CD4-positive, alpha-beta T cell (primary cell): Measurements from ENCODE around the gene DYNC1H1. TPM values are rescaled to one million over a fixed set of nuclear protein-coding genes. Genes with fewer than 3 reads are reported as not detected.

ENCODE experiments used
- ATAC-seq: fragments of 200-7000 bp; cut with Tn5 transposase; one replicate; pipeline ENCODE4 v1.10.0; 2022; ENCODE audit warnings: mild to moderate bottlenecking; ENCODE audit not compliant: poor library complexity
- CTCF ChIA-PET: fragments of 350-600 bp; sonication (Branson Sonifier 250); formaldehyde crosslinking; loops from one replicate; lab custom pipeline; 2021; ENCODE audit warnings: antibody characterized with exemption, inconsistent platforms; lab: Charles Lee
- POLR2A ChIA-PET: fragments of 350-600 bp; sonication (Branson Sonifier 250); formaldehyde crosslinking; loops from one replicate; lab custom pipeline; 2021; ENCODE audit warnings: antibody characterized with exemption, inconsistent platforms; lab: Charles Lee
- DNase-seq, 14 experiments: peaks; one replicate each; pipeline ENCODE4 v3.0.0-alpha.2; 2013 to 2020; ENCODE audit warnings: mixed read lengths in 2 of 14
- H3K27ac ChIP-seq, 2 donors: one replicate each; pipeline versions ENCODE4 v1.5.1 to v1.7.0; 2013; ENCODE audit warnings: low read length in 2 of 2, low read depth in 1 of 2, mild to moderate bottlenecking in 1 of 2
- H3K27me3 ChIP-seq, 2 experiments: 1 replicate in 1 of 2; 2 replicates in 1 of 2; pipeline versions ENCODE4 v1.6.1 to v1.7.0; 2013; ENCODE audit warnings: low read length in 2 of 2, control low read depth in 1 of 2, mild to moderate bottlenecking in 1 of 2, moderate library complexity in 1 of 2; ENCODE audit not compliant: insufficient read depth in 2 of 2, control insufficient read depth in 1 of 2
- H3K36me3 ChIP-seq: one replicate; pipeline ENCODE4 v1.6.1; 2013; ENCODE audit warnings: low read length, control low read depth; ENCODE audit not compliant: insufficient read depth
- H3K4me1 ChIP-seq: one replicate; pipeline ENCODE4 v1.6.1; 2013; ENCODE audit warnings: low read length, control low read depth; ENCODE audit not compliant: insufficient read depth
- H3K4me3 ChIP-seq: one replicate; pipeline ENCODE4 v1.5.1; 2013; ENCODE audit warnings: mild to moderate bottlenecking, low read length, moderate library complexity
- H3K9me3 ChIP-seq, 2 experiments: 1 replicate in 1 of 2; 2 replicates in 1 of 2; pipeline versions ENCODE4 v1.6.1 to v1.7.0; 2013; ENCODE audit warnings: low read length in 2 of 2, mild to moderate bottlenecking in 2 of 2, control low read depth in 1 of 2, moderate library complexity in 1 of 2; ENCODE audit not compliant: control insufficient read depth in 1 of 2, insufficient read depth in 1 of 2
- H3K27ac Mint-ChIP-seq: one replicate; pipeline ENCODE4 v1.8.0; 2020; ENCODE audit warnings: mixed read lengths
- H3K27me3 Mint-ChIP-seq: one replicate; pipeline ENCODE4 v1.8.0; 2021; ENCODE audit warnings: mixed read lengths
- H3K36me3 Mint-ChIP-seq: one replicate; pipeline ENCODE4 v1.8.0; 2021; ENCODE audit warnings: low read depth, mixed read lengths
- H3K4me1 Mint-ChIP-seq: one replicate; pipeline ENCODE4 v1.8.0; 2021; ENCODE audit warnings: low read depth, mixed read lengths
- H3K4me3 Mint-ChIP-seq: one replicate; pipeline ENCODE4 v1.8.0; 2020; ENCODE audit warnings: mild to moderate bottlenecking, mixed read lengths
- H3K9me3 Mint-ChIP-seq: one replicate; pipeline ENCODE4 v1.8.0; 2020; ENCODE audit warnings: mixed read lengths
- intact Hi-C, 2 experiments: fragments of 100-400 bp; cut with DNase I in 1 of 2; cut with micrococcal nuclease in 1 of 2; formaldehyde crosslinking; loops; one replicate each; pipeline versions ENCODE4 v1.15.1 to v1.9.0; 2023 to 2025; cut with DNase I, micrococcal nuclease
- total RNA-seq, 174 experiments: library from RNA in 2 of 174; stranded (reverse) in 2 of 174; gene quantifications; one replicate each; pipeline ENCODE4 v1.2.3 and lab custom pipeline; 2021 to 2026
- TF ChIP-seq, protein P1 (sequence below): fragments of 200-600 bp; IDR thresholded peaks from one replicate; pipeline ENCODE4 v1.8.0; 2022; ENCODE audit warnings: antibody characterized with exemption, mild to moderate bottlenecking

DYNC1H1 gene
- total RNA-seq, 2 experiments from 2014 or later, result 286 to 293 TPM

DNA sequence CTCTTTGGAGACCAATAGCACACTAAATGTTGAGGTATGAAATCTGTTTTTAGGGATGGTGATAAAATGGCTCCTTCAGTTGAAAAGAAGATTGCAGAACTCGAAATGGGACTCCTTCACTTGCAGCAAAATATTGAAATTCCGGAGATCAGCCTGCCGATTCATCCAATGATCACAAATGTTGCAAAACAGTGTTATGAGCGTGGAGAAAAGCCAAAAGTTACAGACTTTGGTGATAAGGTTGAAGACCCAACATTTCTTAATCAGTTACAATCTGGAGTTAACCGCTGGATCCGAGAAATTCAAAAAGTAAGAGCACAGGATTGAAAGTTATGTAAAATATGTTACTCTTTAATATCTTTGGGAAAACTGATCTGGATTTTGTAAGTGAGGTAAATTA, 15.3 kb downstream of the DYNC1H1 start:
- Histone ChIP-seq H3K27ac (no peak overlapping the region), H3K36me3 (peaks cover 81% of the 10 kb centered on the region), H3K4me3 (no peak overlapping the region), H3K27me3 (no peaks in the 10 kb centered on the region), H3K9me3 (no peaks in the 10 kb centered on the region), H3K4me1 (no peaks in the 10 kb centered on the region)
- Mint-ChIP-seq H3K4me1 (peaks cover 13% of the 10 kb centered on the region), H3K27me3 (no peaks in the 10 kb centered on the region), H3K27ac (no peak overlapping the region), H3K4me3 (no peak overlapping the region), H3K9me3 (no peaks in the 10 kb centered on the region), H3K36me3 (peaks cover 81% of the 10 kb centered on the region)
- TF ChIP-seq, protein P1, sequence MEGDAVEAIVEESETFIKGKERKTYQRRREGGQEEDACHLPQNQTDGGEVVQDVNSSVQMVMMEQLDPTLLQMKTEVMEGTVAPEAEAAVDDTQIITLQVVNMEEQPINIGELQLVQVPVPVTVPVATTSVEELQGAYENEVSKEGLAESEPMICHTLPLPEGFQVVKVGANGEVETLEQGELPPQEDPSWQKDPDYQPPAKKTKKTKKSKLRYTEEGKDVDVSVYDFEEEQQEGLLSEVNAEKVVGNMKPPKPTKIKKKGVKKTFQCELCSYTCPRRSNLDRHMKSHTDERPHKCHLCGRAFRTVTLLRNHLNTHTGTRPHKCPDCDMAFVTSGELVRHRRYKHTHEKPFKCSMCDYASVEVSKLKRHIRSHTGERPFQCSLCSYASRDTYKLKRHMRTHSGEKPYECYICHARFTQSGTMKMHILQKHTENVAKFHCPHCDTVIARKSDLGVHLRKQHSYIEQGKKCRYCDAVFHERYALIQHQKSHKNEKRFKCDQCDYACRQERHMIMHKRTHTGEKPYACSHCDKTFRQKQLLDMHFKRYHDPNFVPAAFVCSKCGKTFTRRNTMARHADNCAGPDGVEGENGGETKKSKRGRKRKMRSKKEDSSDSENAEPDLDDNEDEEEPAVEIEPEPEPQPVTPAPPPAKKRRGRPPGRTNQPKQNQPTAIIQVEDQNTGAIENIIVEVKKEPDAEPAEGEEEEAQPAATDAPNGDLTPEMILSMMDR, result no peak
- intact Hi-C loops, result no loop called here
- ChIA-PET POLR2A (no interaction called here), CTCF (no interaction called here)
- DNase-seq (no peak), ATAC-seq (no peak)

DNA sequence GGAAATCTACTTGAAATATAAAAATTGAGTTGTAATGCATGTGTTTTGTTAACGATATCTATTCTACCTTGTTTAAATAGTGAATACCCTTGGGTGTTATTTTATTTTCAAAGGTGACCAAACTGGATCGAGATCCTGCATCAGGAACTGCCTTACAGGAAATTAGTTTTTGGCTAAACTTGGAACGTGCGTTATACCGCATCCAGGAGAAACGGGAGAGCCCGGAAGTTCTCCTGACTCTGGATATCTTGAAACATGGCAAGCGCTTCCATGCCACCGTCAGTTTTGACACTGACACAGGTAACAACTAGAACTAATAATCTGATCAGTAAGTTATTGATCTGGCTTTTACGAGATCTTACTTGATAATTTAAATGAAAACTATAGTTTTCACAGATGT, 15.9 kb downstream of the DYNC1H1 start:
- Histone ChIP-seq H3K36me3 (peaks cover 80% of the 10 kb centered on the region), H3K27ac (no peak overlapping the region)
- H3K27ac Mint-ChIP-seq, result no peak overlapping the region

DNA sequence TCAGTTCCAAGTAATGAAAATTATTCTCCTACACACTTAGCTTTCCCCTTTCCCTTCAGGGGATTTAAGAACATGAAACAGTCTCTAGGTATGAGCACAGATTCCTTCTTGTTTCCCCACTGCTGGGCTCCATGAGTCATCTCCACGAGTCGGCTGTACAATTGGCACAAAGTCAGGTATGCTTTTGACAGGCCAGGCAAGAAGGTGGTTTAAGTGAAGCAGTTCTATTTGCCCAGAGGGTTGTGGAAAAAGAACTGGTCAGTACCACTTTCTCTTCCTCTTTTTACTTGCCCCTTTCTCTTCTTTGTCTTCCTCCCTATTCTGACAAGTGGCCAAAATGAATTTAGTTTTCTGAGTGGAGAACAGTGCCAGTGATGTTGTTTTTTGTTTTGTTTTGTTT, 16.3 kb downstream of the DYNC1H1 start:
- Histone ChIP-seq H3K4me1 (no peaks in the 10 kb centered on the region), H3K36me3 (peaks cover 80% of the 10 kb centered on the region), H3K27ac (no peak overlapping the region), H3K4me3 (no peak overlapping the region), H3K9me3 (no peaks in the 10 kb centered on the region), H3K27me3 (no peaks in the 10 kb centered on the region)
- peak in 1 of 14 experiments; percentile 29 for DNase-seq
- no peaks in the 10 kb centered on the region for H3K9me3 Mint-ChIP-seq
- CTCF ChIA-PET, result no interaction called here
- H3K27me3 Mint-ChIP-seq, result no peaks in the 10 kb centered on the region
- peaks cover 82% of the 10 kb centered on the region for H3K36me3 Mint-ChIP-seq
- TF ChIP-seq, protein P1, result no peak
- intact Hi-C loops, result no loop called here
- H3K27ac Mint-ChIP-seq, result no peak overlapping the region
- POLR2A ChIA-PET, result no interaction called here
- peaks cover 4% of the 10 kb centered on the region for H3K4me1 Mint-ChIP-seq
- H3K4me3 Mint-ChIP-seq, result no peak overlapping the region
- ATAC-seq, result no peak

More for the DNA sequence above, 15.9 kb downstream of the DYNC1H1 start:
- no peak overlapping the region for H3K4me3 Mint-ChIP-seq
- ChIA-PET POLR2A (no interaction called here), CTCF (no interaction called here)
- Histone ChIP-seq H3K9me3 (no peaks in the 10 kb centered on the region), H3K4me3 (no peak overlapping the region), H3K27me3 (no peaks in the 10 kb centered on the region), H3K4me1 (no peaks in the 10 kb centered on the region)
- ATAC-seq, result no peak
- no peak for DNase-seq
- H3K36me3 Mint-ChIP-seq, result peaks cover 81% of the 10 kb centered on the region
- H3K4me1 Mint-ChIP-seq, result peaks cover 7% of the 10 kb centered on the region
- no peaks in the 10 kb centered on the region for H3K9me3 Mint-ChIP-seq
- intact Hi-C loops, result no loop called here
- TF ChIP-seq, protein P1, result no peak
- H3K27me3 Mint-ChIP-seq, result no peaks in the 10 kb centered on the region
